GM12872 (cell line): ENCODE results near the gene ERN1.

Experiments
- TF ChIP-seq, protein P1 (sequence below): IDR thresholded peaks from 3 replicates; pipeline ENCODE4 v1.5.1; 2011; ENCODE audit warnings: low read depth, mild to moderate bottlenecking, low read length, moderate library complexity; ENCODE audit not compliant: insufficient read depth

Gene ERN1

DNA sequence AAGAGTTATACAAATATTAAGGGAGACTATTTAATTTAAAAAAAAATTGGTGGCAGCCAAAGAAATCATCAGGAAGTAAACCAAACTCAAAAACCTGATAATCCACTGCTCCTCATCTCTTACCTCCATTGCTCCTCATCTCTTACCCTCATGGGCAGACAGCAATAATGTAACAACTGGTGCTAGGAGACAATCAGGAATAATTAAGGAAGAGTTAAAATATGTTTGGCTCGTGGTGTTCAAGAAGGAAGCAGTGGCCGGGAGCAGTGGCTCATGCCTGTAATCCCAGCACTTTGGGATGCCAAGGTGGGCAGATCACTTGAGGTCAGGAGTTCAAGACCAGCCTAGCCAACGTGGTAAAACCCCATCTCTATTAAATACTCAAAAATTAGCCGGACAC, 18.1 kb downstream of the ERN1 start:
- TF ChIP-seq, protein P1, sequence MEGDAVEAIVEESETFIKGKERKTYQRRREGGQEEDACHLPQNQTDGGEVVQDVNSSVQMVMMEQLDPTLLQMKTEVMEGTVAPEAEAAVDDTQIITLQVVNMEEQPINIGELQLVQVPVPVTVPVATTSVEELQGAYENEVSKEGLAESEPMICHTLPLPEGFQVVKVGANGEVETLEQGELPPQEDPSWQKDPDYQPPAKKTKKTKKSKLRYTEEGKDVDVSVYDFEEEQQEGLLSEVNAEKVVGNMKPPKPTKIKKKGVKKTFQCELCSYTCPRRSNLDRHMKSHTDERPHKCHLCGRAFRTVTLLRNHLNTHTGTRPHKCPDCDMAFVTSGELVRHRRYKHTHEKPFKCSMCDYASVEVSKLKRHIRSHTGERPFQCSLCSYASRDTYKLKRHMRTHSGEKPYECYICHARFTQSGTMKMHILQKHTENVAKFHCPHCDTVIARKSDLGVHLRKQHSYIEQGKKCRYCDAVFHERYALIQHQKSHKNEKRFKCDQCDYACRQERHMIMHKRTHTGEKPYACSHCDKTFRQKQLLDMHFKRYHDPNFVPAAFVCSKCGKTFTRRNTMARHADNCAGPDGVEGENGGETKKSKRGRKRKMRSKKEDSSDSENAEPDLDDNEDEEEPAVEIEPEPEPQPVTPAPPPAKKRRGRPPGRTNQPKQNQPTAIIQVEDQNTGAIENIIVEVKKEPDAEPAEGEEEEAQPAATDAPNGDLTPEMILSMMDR: no peak

DNA sequence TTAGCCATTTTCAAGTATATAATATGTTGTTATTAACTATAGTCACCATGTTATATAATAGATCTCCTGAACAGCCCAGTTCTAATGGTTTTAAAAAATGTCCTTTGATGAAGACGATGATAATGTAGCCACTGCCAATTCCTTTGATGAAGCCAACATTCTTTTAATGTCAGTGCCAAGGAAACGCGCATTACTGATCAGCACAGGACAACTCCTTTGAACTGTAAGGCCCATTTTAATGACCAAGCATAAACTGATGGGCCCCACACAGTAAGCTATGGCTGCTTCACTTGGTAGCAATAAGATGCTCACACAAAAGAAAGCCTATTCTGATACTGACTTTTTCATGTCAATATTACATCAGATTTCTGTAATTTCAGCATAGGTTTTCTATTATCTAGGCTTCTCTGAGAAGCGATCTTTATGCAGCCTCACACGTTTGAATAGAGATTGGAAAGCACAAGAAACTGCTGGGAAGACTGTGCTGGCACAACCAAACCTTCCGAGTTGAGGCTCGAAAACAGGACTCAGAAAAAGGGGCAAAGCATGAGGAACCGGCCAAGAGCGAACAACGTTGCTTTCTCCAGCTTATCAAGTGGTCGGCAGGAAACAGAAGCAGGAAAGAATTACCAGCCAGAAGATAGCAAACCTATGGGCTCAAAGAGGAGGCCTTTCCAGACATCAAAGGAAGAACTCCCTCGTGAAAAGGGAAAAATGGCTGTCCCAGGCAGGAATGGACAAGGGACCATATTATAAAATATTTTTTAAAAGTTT, 19.4 kb downstream of the ERN1 start:
- TF ChIP-seq, protein P1: no peak

DNA sequence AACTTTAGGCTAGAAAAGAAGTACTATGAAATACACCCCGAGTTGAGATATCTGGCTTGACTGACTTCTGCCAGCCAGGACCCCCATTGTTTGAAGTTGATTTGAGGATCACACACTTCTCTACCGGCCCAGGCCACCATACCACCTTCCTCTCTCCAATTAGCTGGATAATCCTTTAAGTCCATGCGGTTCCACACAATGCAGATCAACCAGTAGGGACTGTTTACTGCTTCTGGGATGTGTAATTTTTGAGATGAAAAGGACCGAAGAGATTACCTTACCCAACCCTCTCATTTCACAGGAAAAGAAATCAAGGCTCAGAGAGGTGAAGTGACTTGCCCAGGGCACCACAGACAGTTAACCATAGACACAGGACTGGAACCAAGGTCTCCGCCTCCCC, 20.5 kb downstream of the ERN1 start:
- TF ChIP-seq, protein P1: no peak

DNA sequence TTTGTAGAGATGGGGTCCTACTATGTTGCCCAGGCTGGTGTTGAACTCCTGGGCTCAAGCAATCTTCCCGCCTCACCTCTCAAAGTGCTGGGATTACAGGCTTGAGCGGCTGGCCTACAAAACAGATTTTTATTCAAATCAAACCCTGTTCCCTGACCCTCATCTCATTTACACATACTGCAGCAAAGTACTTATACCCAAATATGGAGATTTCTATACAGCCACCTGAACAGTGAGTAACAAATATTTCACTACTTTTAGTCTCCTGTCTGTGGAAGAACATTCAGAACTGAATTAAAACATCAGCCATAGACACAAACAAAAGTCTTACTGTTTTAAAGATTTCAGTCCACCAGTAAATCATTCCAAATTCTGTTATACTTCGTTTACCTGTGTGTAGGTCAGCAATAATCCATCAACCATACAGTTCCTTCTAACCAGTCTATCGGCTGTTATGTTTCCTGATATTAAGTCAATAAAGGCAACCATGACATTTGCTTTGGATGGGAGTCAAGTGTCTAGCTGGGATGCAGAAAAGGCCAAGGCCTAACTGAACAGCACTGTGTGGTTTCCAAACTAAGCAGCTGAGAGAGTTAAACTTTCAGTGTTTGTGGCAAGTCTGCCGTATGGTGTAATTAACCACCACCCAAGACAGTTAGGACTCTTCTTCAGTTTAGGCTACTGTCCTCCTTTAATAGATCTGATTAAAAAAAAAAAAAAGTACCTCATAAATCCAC, 22.3 kb downstream of the ERN1 start:
- TF ChIP-seq, protein P1: no peak

DNA sequence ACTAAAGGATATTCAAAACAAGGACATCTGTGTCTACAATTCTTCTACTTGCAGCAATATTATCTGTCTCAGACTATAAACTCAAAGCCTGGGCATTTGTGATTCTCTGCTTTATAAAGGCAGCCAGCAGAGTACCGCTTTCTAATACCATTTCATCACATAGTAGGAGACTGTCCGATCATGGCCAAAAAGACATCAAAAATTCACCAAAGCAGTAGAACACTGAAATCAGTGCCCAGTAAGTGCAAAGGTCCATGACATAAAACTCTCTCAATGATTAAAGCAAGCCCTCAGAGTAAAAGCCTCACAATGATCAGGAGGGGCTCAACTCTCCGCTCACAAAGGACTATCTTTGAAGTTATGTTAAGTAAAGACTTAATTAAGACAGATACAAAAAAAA, 23.0 kb downstream of the ERN1 start:
- TF ChIP-seq, protein P1: no peak

DNA sequence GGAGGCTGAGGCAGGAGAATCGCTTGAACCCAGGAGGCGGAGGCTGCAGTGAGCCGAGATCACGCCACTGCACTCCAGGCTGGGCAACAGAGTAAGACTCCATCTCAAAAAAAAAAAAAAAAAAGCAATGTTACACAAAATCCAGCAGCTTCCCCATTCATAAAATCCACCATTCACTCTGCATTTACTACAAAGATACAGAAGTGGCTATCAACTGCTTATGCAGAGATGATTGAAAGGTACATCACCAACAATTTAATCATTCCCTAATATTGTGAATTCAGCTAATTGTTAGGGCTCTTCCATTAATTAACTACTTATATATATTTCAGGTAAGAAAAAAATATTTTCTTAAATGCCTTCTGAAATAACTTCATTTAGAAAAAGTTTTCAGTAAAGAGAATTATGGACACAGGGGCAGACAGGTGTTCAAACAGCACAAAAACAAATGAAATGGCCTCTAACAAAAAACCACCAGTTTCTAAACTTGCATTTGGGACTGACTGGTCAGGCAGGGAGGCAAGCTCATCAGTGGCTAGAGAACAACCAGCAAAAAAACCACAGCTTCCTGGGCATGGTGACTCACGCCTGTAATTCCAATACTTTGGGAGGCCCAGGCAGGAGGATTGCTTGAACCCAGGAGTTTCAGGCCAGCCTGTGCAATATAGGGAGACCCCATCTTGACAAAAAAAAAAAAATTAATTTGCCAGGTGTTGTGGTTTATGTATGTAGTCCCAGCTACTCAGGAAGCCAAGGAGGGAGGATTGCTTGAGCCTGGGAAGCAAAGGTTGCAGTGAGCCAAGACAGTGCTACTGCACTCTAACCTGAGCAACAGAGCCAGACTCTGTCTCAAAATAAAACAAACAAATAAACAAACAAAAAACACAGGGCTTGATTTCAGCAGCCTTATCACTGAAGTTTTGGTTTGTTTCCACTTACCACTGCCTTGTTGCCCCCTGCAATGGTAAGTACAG, 26.3 kb downstream of the ERN1 start:
- TF ChIP-seq, protein P1: no peak

DNA sequence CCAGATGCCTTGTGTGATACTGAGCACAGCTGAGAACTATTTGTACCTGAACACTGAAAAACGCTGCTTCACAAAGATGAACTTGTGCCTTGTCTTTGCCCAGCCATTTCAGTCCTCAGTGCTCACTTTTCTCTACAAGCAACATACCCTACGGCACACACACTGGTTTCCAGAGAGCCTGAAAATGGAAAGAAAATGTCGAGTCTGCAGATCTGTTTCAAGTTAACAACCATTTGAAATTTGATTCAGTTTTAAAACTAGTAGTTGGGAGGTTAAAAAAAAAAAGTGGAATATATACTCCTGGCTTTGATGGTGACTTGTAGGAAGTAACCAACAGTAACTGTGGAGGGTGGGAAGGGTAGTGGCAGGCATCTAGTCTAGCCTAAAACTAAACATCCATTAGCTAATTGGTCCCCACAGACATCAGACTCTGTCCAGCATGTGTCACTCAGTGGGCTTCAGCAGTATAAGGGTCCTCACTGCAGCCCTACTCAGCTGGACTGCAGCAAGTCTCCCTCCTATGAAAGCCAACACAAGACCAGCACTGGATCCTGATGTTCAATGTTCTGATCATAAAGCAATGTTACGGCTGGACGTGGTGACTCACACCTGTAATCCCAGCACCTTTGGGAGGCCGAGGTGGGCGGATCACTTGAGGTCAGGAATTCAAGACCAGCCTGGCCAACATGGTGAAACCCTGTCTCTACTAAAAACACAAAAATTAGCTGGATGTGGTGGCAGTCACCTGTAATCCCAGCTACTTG, 27.1 kb downstream of the ERN1 start:
- TF ChIP-seq, protein P1: no peak
